Esophagus squamous epithelium (tissue), 5 donors: Measurements from ENCODE around the gene MFSD8. TPM values are rescaled to one million over a fixed set of nuclear protein-coding genes. Genes with fewer than 3 reads are reported as not detected.

ENCODE experiments used
- DNase-seq: peaks from one replicate; lab custom pipeline; 2025; lab: John Stamatoyannopoulos, UW
- H3K27ac ChIP-seq, 4 donors: fragments of 200-600 bp; sonication (generic); one replicate each; pipeline ENCODE4 v1.5.1; 2016 to 2019; ENCODE audit warnings: mild to moderate bottlenecking in 1 of 4
- H3K27me3 ChIP-seq, 4 donors: fragments of 200-600 bp; sonication (generic); 1 replicate in 3 of 4; 2 replicates in 1 of 4; pipeline versions ENCODE4 v1.5.1 to v1.6.0; 2017 to 2021; ENCODE audit warnings: antibody characterized with exemption in 1 of 4
- H3K36me3 ChIP-seq, 3 donors: fragments of 200-600 bp; sonication (generic); one replicate each; pipeline ENCODE4 v1.5.1; 2016 to 2019
- H3K4me1 ChIP-seq, 3 donors: fragments of 200-600 bp; sonication (generic); one replicate each; pipeline ENCODE4 v1.5.1; 2017 to 2019
- H3K4me3 ChIP-seq, 4 donors: fragments of 200-600 bp; sonication (generic); 1 replicate in 3 of 4; 2 replicates in 1 of 4; pipeline ENCODE4 v1.5.1; 2016 to 2019; ENCODE audit warnings: mild to moderate bottlenecking in 2 of 4, moderate library complexity in 1 of 4
- H3K9me3 ChIP-seq, 3 donors: fragments of 200-600 bp; sonication (generic); one replicate each; pipeline ENCODE4 v1.5.1; 2016 to 2019
- CTCF ChIP-seq, 6 experiments: fragments of 450-650 bp in 4 of 6; fragments of 200-600 bp in 2 of 6; sonication (generic) in 2 of 6; IDR thresholded peaks; one replicate each; pipeline ENCODE4 v1.5.1; 2016 to 2019; ENCODE audit warnings: antibody characterized with exemption in 6 of 6, mild to moderate bottlenecking in 4 of 6, moderate library complexity in 4 of 6
- POLR2A ChIP-seq, 4 donors: fragments of 450-650 bp; IDR thresholded peaks; one replicate each; pipeline ENCODE4 v1.6.1; 2017; ENCODE audit warnings: antibody characterized with exemption in 4 of 4, mild to moderate bottlenecking in 4 of 4, moderate library complexity in 3 of 4
- WGBS, 2 donors: methylation state at CpG; one replicate each; pipeline ENCODE4 v1.1.5; 2018; 5-methylcytosine and 5-hydroxymethylcytosine counted together
- intact Hi-C: fragments of 100-400 bp; cut with DNase I; formaldehyde crosslinking; loops from one replicate; pipeline ENCODE4 v1.15.0; 2022
- total RNA-seq, 4 donors: library from RNA; depleted of rRNA; stranded (reverse); fragments of >200 nt; gene quantifications; one replicate each; pipeline ENCODE4 v1.1.0, GENCODE V29; 2016
- donor health status: DM: yes; HTN: yes; CAD: no.

The MFSD8 gene
- total RNA-seq, 4 donors from 2014 or later: 14.6 to 36.6 (median 17.0) TPM

GRCh38 chr4:127995776-127996175 lies 30.8 kb upstream of the MFSD8 start:
- no peaks in the 10 kb centered on the region for H3K4me1 ChIP-seq
- no peaks in the 10 kb centered on the region for H3K27me3 ChIP-seq
- TF ChIP-seq CTCF (IDR thresholded peaks at IDR 0.05): no peak
- intact Hi-C loops: no loop called here
- no peak for DNase-seq
- 44 to 53% methylated on average over 1 of the region's 1 CpG for WGBS, 2 donors
- H3K4me3 ChIP-seq: no peak overlapping the region
- peaks cover 0 to 16% (median 0%) of the 10 kb centered on the region in 3 donors for H3K9me3 ChIP-seq
- H3K36me3 ChIP-seq: peaks cover 0 to 81% (median 0%) of the 10 kb centered on the region in 3 donors
- H3K27ac ChIP-seq: no peak overlapping the region

- Histone ChIP-seq H3K9me3 (peaks cover 0 to 6% (median 0%) of the 10 kb centered on the region in 3 donors), H3K27me3 (no peaks in the 10 kb centered on the region), H3K4me3 (no peak overlapping the region), H3K4me1 (no peaks in the 10 kb centered on the region), H3K27ac (no peak overlapping the region), H3K36me3 (peaks cover 0 to 81% (median 0%) of the 10 kb centered on the region in 3 donors)
- no peak for DNase-seq
- TF ChIP-seq CTCF (IDR thresholded peaks at IDR 0.05) (no peak), POLR2A (IDR thresholded peaks at IDR 0.05) (no peak)
- 71 to 78% methylated on average over 2 of the region's 2 CpGs for WGBS, 2 donors
- intact Hi-C loops: no loop called here
Measured at GRCh38 chr4:127993151-127993550, 28.2 kb upstream of the MFSD8 start.

- peaks cover 0 to 85% (median 0%) of the 10 kb centered on the region in 3 donors for H3K36me3 ChIP-seq
- WGBS, 2 donors: 88 to 89% methylated on average over 6 of the region's 6 CpGs
- TF ChIP-seq CTCF (IDR thresholded peaks at IDR 0.05) (no peak), POLR2A (IDR thresholded peaks at IDR 0.05) (no peak)
- H3K4me1 ChIP-seq: no peaks in the 10 kb centered on the region
- no peak overlapping the region for H3K27ac ChIP-seq
- H3K27me3 ChIP-seq: no peaks in the 10 kb centered on the region
- no peak overlapping the region for H3K4me3 ChIP-seq
- intact Hi-C loops: no loop called here
- H3K9me3 ChIP-seq: no peaks in the 10 kb centered on the region
- no peak for DNase-seq
Measured at GRCh38 chr4:127988638-127989037, 23.7 kb upstream of the MFSD8 start.

- H3K4me1 ChIP-seq: no peaks in the 10 kb centered on the region
- peaks cover 0 to 74% (median 0%) of the 10 kb centered on the region in 3 donors for H3K36me3 ChIP-seq
- H3K27me3 ChIP-seq: no peaks in the 10 kb centered on the region
- intact Hi-C loops: no loop called here
- no peak overlapping the region for H3K4me3 ChIP-seq
- H3K27ac ChIP-seq: no peak overlapping the region
- DNase-seq: no peak
- no peaks in the 10 kb centered on the region for H3K9me3 ChIP-seq
- TF ChIP-seq CTCF (IDR thresholded peaks at IDR 0.05): no peak
- no peak for TF ChIP-seq POLR2A (IDR thresholded peaks at IDR 0.05)
- WGBS, 2 donors: 95 to 100% methylated on average over 1 of the region's 1 CpG
Measured at GRCh38 chr4:127985989-127986388, 21.0 kb upstream of the MFSD8 start.

- 86 to 88% methylated on average over 2 of the region's 2 CpGs for WGBS, 2 donors
- H3K4me1 ChIP-seq: no peaks in the 10 kb centered on the region
- no peaks in the 10 kb centered on the region for H3K27me3 ChIP-seq
- H3K27ac ChIP-seq: no peak overlapping the region
- H3K9me3 ChIP-seq: no peaks in the 10 kb centered on the region
- no peak for DNase-seq
- H3K36me3 ChIP-seq: peaks cover 0 to 42% (median 0%) of the 10 kb centered on the region in 3 donors
- intact Hi-C loops: no loop called here
- no peak for TF ChIP-seq CTCF (IDR thresholded peaks at IDR 0.05)
- no peak overlapping the region for H3K4me3 ChIP-seq
Measured at GRCh38 chr4:127982445-127982844, 17.5 kb upstream of the MFSD8 start.
